Brain microvascular endothelial cell (primary cell): ENCODE results near the gene GALNT1.

Experiments used
- DNase-seq: peaks from one replicate; pipeline ENCODE4 v3.0.0-alpha.2; 2020
- H3K27ac ChIP-seq: fragments of 250-450 bp; sonication (Bioruptor Pico); 2 replicates; pipeline ENCODE4 v1.5.1; 2020; ENCODE audit warnings: mild to moderate bottlenecking, moderate library complexity
- H3K27me3 ChIP-seq: fragments of 250-450 bp; sonication (Bioruptor Pico); replicated peaks from 2 replicates; pipeline ENCODE4 v1.5.1; 2020; ENCODE audit warnings: mild to moderate bottlenecking
- H3K36me3 ChIP-seq: fragments of 250-450 bp; sonication (Bioruptor Pico); replicated peaks from 2 replicates; pipeline ENCODE4 v1.5.1; 2020; ENCODE audit warnings: mild to moderate bottlenecking
- H3K4me3 ChIP-seq: 2 replicates; pipeline ENCODE4 v1.5.1; 2011; ENCODE audit warnings: low read depth, mild to moderate bottlenecking, control low read depth, low read length, moderate library complexity
- in situ Hi-C: cut with HindIII; loops from 2 replicates; pipeline ENCODE4 v1.10.0; 2017; ENCODE audit warnings: low sequenced_read_pairs, low pct_ligation_motif_present
- TF ChIP-seq, protein P1 (sequence below): IDR thresholded peaks from 2 replicates; pipeline ENCODE4 v1.5.1; 2011; ENCODE audit warnings: low read depth, mild to moderate bottlenecking, moderate library complexity, low read length, control low read depth, inconsistent platforms; ENCODE audit errors: missing control alignments

The GALNT1 gene

DNA sequence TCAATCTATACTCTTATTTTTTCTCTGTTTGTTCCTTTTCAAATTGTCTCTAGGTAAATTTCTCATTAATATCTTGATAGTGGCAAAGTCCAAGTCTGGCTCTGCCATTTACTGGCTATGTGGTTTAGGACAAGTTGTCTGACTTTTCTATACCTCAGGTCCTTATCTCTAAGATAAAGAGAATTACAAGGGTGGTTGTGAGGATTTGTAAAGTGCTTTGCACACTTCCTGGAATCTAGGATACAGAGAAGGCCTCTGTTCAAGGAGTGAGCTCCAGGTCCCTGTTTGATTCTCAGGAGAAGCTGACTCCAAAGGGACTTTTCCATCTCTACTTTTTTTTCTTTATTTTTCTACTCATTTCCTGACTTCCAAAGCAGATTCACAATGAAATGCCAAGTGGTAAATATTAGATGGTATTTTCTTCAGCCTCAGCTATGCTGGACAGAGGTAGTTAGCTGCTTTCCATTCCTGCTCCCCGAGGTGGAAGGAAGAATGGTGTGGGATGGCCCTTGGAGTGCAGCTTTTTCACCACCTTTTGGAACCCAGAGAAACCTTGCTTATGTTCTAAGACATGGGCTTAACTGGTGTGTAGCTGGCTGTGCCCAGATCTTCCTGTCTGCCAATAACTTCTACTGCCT is 90.5 kb downstream of the GALNT1 start:
- DNase-seq: no peak

DNA sequence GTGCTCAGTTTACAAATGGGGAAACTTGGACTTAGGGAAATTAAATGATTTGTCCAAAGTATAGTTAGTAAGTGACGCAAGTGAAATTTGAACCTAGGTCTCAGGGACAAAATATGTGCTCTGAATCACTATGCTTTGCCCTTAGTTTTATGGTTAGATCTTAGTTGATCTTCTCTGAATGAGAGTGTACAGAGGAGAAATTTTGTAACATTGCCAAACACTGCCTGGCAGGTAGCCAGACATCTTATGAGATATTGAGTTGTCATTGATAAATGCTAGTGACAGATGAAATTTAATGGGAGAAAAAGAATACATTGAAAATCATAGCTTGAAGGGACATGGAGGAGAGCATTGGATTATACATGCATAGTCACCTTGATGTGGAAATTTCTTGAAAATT is 91.4 kb downstream of the GALNT1 start:
- in situ Hi-C loops: no loop called here
- TF ChIP-seq, protein P1, sequence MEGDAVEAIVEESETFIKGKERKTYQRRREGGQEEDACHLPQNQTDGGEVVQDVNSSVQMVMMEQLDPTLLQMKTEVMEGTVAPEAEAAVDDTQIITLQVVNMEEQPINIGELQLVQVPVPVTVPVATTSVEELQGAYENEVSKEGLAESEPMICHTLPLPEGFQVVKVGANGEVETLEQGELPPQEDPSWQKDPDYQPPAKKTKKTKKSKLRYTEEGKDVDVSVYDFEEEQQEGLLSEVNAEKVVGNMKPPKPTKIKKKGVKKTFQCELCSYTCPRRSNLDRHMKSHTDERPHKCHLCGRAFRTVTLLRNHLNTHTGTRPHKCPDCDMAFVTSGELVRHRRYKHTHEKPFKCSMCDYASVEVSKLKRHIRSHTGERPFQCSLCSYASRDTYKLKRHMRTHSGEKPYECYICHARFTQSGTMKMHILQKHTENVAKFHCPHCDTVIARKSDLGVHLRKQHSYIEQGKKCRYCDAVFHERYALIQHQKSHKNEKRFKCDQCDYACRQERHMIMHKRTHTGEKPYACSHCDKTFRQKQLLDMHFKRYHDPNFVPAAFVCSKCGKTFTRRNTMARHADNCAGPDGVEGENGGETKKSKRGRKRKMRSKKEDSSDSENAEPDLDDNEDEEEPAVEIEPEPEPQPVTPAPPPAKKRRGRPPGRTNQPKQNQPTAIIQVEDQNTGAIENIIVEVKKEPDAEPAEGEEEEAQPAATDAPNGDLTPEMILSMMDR: no peak

More for the DNA sequence above, 90.5 kb downstream of the GALNT1 start:
- Histone ChIP-seq H3K36me3 (peaks cover 16% of the 10 kb centered on the region), H3K4me3 (no peak overlapping the region), H3K27ac (peak overlapping the region; percentile 53), H3K27me3 (no peaks in the 10 kb centered on the region)
- in situ Hi-C loops: no loop called here
- TF ChIP-seq, protein P1: no peak

DNA sequence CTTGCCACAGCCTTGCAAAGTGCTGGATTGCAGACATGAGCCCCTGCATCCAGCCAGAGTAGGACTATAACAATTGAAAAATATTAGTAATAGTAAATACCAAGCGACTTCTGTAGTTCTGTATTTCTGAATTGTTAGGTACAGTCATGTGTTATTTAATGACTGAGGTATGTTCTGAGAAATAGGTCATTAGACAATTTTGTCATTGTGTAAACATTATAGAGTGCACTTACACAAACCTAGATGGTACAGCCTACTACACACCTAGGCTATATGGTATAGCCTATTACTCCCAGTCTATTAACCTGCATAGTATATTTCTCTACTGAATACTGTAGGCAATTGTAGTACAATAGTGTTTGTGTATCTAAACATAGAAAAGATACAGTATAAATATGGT is 92.1 kb downstream of the GALNT1 start:
- Histone ChIP-seq H3K36me3 (peaks cover 19% of the 10 kb centered on the region), H3K4me3 (no peak overlapping the region), H3K27ac (no peak overlapping the region), H3K27me3 (no peaks in the 10 kb centered on the region)
- TF ChIP-seq, protein P1: no peak
- DNase-seq: no peak
- in situ Hi-C loops: no loop called here

More for the DNA sequence above, 91.4 kb downstream of the GALNT1 start:
- Histone ChIP-seq H3K27ac (peak overlapping the region; percentile 53), H3K27me3 (no peaks in the 10 kb centered on the region), H3K4me3 (no peak overlapping the region), H3K36me3 (peaks cover 14% of the 10 kb centered on the region)
- peak; percentile 77 for DNase-seq

DNA sequence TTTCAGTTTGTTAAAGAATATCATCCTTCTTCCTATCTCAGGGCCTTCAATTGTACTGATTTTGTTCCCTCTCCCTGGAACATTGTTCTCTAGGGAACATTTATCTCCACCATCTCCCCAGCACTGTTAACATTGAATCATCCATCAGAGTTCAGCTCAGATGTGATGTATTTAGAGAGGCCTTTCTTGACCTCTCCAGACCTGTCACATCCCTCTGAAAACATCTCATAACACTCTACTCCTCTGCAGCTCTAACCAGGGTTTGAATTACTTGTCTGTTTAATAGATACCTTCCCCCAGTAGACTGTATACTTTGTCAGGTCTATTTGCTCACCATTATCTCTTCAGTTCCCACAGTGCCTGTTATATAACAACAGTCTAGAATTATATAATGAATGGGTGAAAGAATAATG is 98.6 kb downstream of the GALNT1 start:
- peak; percentile 24 for DNase-seq
- H3K4me3 ChIP-seq: no peak overlapping the region
- H3K27ac ChIP-seq: peak overlapping the region; percentile 9
- H3K27me3 ChIP-seq: no peaks in the 10 kb centered on the region
- peaks cover 15% of the 10 kb centered on the region for H3K36me3 ChIP-seq
- in situ Hi-C loops: no loop called here
- TF ChIP-seq, protein P1: no peak

DNA sequence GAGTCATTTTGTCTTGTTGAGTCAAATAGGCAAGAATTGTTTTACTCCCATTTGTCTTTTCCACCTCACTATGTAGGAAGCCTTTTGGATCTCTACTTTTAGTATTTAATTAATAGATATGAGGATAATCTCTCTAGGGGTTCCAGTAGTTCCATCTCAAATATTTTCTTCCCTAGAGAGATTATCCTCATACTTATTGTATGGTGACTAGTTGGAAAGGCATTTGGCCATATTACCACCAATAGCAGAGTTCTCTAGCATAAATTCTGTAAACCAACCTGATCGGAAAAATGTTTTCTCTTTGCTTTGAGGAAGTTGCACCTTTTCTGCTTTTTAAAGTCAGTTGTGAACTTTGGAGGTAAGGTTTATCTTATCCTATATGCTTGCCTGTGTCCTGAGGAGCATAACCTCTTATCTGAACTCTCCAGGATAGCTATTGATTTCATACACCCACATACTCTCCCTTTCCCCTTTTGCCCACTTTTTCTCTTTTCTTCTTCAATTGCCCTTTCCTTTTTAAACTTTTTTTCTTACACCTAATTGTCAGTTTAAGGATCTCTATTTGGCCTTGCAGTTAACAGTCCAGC is 100.8 kb downstream of the GALNT1 start:
- no peak overlapping the region for H3K4me3 ChIP-seq
- in situ Hi-C loops: no loop called here
- TF ChIP-seq, protein P1: no peak
- H3K27me3 ChIP-seq: no peaks in the 10 kb centered on the region
- no peak for DNase-seq
- peaks cover 17% of the 10 kb centered on the region for H3K36me3 ChIP-seq
- H3K27ac ChIP-seq: no peak overlapping the region
